ENCODE data around the gene EARS2.
"Not testable (repeated sequence)": the region's sequence is repeated elsewhere in the genome, so short reads cannot be mapped to it uniquely, and the experiment has no call there.

The EARS2 gene

DNA sequence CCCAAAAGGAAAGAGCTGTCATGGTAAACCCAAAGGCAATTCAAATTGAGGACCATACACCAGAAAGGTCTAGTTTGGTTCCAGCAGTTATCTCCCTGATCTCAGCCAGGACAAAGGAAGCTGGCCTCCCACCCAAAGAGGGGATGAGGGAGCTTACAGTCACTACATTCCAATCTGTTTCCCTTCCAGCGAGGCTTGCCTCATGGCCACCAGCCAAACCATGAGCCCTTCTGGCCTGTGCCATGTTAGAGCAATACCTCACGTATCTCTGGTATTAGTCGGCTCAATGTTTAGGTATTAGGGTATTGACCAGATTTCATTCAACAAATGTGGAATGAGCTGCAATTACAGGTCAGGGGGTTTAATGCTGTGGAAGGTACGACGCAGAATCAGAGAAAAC lies 30.6 kb upstream of the EARS2 start:
- DNase-seq = no peak
- Histone ChIP-seq H3K27ac (ENCODE audit: low read length) (no peak overlapping the region), H2AFZ (ENCODE audit: low read length) (no peak overlapping the region), H3K4me2 (ENCODE audit: low read depth, low read length) (no peak overlapping the region), H3K9me2 (replicated peaks; ENCODE audit: insufficient read depth, low read length) (no peaks in the 10 kb centered on the region), H3K9me3 (replicated peaks; ENCODE audit: insufficient read depth, low read length) (no peaks in the 10 kb centered on the region), H3K36me3 (replicated peaks; ENCODE audit: insufficient read depth, low read length) (peaks cover 28% of the 10 kb centered on the region), H3K9ac (ENCODE audit: low read length) (no peak overlapping the region), H3F3A (ENCODE audit: insufficient read depth, low read length) (no peaks in the 10 kb centered on the region), H3K4me1 (ENCODE audit: low read length) (no peaks in the 10 kb centered on the region), H3K27me3 (replicated peaks; ENCODE audit: insufficient read depth, low read length) (no peaks in the 10 kb centered on the region), H3K4me3 (ENCODE audit: low read length) (no peak overlapping the region), H4K20me1 (ENCODE audit: insufficient read depth, low read length) (peaks cover 16% of the 10 kb centered on the region; the same call in 1 of the 2 replicates), H3K79me2 (ENCODE audit: low read length) (peaks cover 66% of the 10 kb centered on the region)
- TF ChIP-seq EZH2phosphoT487 (IDR thresholded peaks at IDR 0.05; ENCODE audit: low read length) (no peak), EZH2 (optimal IDR thresholded peaks at IDR 0.05; ENCODE audit: low read depth, low read length) (no peak)
- TF ChIP-seq, protein P1, sequence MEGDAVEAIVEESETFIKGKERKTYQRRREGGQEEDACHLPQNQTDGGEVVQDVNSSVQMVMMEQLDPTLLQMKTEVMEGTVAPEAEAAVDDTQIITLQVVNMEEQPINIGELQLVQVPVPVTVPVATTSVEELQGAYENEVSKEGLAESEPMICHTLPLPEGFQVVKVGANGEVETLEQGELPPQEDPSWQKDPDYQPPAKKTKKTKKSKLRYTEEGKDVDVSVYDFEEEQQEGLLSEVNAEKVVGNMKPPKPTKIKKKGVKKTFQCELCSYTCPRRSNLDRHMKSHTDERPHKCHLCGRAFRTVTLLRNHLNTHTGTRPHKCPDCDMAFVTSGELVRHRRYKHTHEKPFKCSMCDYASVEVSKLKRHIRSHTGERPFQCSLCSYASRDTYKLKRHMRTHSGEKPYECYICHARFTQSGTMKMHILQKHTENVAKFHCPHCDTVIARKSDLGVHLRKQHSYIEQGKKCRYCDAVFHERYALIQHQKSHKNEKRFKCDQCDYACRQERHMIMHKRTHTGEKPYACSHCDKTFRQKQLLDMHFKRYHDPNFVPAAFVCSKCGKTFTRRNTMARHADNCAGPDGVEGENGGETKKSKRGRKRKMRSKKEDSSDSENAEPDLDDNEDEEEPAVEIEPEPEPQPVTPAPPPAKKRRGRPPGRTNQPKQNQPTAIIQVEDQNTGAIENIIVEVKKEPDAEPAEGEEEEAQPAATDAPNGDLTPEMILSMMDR (IDR thresholded peaks at IDR 0.05; ENCODE audit: low read length) = no peak

DNA sequence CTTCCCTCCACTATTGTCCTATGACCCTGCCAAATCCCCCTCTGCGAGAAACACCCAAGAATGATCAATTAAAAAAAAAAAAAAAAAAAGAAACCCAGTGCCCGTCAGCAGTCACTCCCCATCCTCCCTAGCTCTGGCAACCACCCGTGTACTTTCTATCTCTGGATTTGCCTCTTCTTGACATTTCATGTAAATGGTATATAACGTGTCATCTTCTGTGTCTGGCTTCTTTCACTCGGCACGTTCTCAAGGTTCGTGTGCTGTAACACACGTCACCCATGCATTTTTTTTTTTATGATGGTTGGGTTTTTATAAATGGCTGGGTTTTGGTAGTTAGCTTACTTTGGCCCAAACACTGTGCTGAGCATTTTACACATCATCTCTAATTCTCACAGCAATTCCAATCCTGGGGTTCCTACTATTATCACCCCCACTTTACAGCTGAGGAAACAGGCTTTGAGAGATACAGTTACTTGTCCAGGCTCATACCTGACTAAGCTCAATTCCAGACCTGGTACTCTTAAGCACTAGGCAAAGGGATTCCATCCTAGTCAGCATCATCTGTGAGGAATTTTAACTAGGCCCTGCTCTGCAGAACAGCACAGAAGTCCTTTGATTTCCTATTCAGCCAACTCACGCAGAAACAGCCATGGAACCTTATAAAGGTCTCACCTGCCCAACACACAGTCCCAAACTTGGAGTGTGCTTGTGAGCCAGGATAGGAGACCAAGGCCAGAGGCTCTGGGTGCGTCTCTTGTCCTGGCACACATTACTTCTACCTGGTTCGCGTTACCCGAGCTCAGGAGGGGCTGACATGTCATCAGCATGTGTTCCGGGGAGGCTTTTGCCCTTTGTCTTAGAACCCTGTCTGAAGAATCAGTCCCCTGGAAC lies 27.3 kb upstream of the EARS2 start:
- no peak for DNase-seq
- H3K36me3 ChIP-seq (replicated peaks; ENCODE audit: insufficient read depth, low read length) = peaks cover 22% of the 10 kb centered on the region
- H3K4me2 ChIP-seq (ENCODE audit: low read depth, low read length) = no peak overlapping the region
- H3K9me2 ChIP-seq (replicated peaks; ENCODE audit: insufficient read depth, low read length) = no peaks in the 10 kb centered on the region
- no peak overlapping the region for H3K27ac ChIP-seq (ENCODE audit: low read length)
- no peaks in the 10 kb centered on the region for H3K27me3 ChIP-seq (replicated peaks; ENCODE audit: insufficient read depth, low read length)
- 0 out of 2 replicates have a peak, but pooled peaks cover 8% of the 10 kb centered on the region for H4K20me1 ChIP-seq (ENCODE audit: insufficient read depth, low read length)
- H3K4me3 ChIP-seq (ENCODE audit: low read length) = no peak overlapping the region
- H3K9me3 ChIP-seq (replicated peaks; ENCODE audit: insufficient read depth, low read length) = no peaks in the 10 kb centered on the region
- H3K4me1 ChIP-seq (ENCODE audit: low read length) = no peaks in the 10 kb centered on the region
- no peak for TF ChIP-seq EZH2 (optimal IDR thresholded peaks at IDR 0.05; ENCODE audit: low read depth, low read length)
- TF ChIP-seq, protein P1 (IDR thresholded peaks at IDR 0.05; ENCODE audit: low read length) = no peak
- TF ChIP-seq EZH2phosphoT487 (IDR thresholded peaks at IDR 0.05; ENCODE audit: low read length) = no peak
- no peak overlapping the region for H2AFZ ChIP-seq (ENCODE audit: low read length)
- no peaks in the 10 kb centered on the region for H3F3A ChIP-seq (ENCODE audit: insufficient read depth, low read length)
- peaks cover 33% of the 10 kb centered on the region for H3K79me2 ChIP-seq (ENCODE audit: low read length)
- H3K9ac ChIP-seq (ENCODE audit: low read length) = no peak overlapping the region

GRCh38 chr16:23583271-23583670 lies 26.1 kb upstream of the EARS2 start:
- not testable (repeated sequence) for H3K9me2 ChIP-seq (replicated peaks; ENCODE audit: insufficient read depth, low read length); H3K9me3 ChIP-seq (replicated peaks; ENCODE audit: insufficient read depth, low read length); H3K4me3 ChIP-seq (ENCODE audit: low read length); H3F3A ChIP-seq (ENCODE audit: insufficient read depth, low read length); H2AFZ ChIP-seq (ENCODE audit: low read length); DNase-seq; H4K20me1 ChIP-seq (ENCODE audit: insufficient read depth, low read length); H3K27me3 ChIP-seq (replicated peaks; ENCODE audit: insufficient read depth, low read length); H3K4me2 ChIP-seq (ENCODE audit: low read depth, low read length); H3K4me1 ChIP-seq (ENCODE audit: low read length); H3K27ac ChIP-seq (ENCODE audit: low read length); H3K9ac ChIP-seq (ENCODE audit: low read length)
- Histone ChIP-seq H3K36me3 (replicated peaks; ENCODE audit: insufficient read depth, low read length) (peaks cover 22% of the 10 kb centered on the region), H3K79me2 (ENCODE audit: low read length) (peaks cover 22% of the 10 kb centered on the region)

- no peaks in the 10 kb centered on the region for H3K4me1 ChIP-seq (ENCODE audit: low read length)
- peaks cover 22% of the 10 kb centered on the region for H3K36me3 ChIP-seq (replicated peaks; ENCODE audit: insufficient read depth, low read length)
- H4K20me1 ChIP-seq (ENCODE audit: insufficient read depth, low read length) = no peaks in the 10 kb centered on the region
- no peaks in the 10 kb centered on the region for H3K27me3 ChIP-seq (replicated peaks; ENCODE audit: insufficient read depth, low read length)
- H3K9me2 ChIP-seq (replicated peaks; ENCODE audit: insufficient read depth, low read length) = no peaks in the 10 kb centered on the region
- H2AFZ ChIP-seq (ENCODE audit: low read length) = no peak overlapping the region
- H3K27ac ChIP-seq (ENCODE audit: low read length) = no peak overlapping the region; the same call in 1 of the 2 replicates
- no peak overlapping the region for H3K4me2 ChIP-seq (ENCODE audit: low read depth, low read length)
- H3K9me3 ChIP-seq (replicated peaks; ENCODE audit: insufficient read depth, low read length) = no peaks in the 10 kb centered on the region
- no peak overlapping the region for H3K4me3 ChIP-seq (ENCODE audit: low read length)
- no peak for DNase-seq
- no peak overlapping the region for H3K9ac ChIP-seq (ENCODE audit: low read length)
- TF ChIP-seq, protein P1 (IDR thresholded peaks at IDR 0.05; ENCODE audit: low read length) = no peak
- TF ChIP-seq EZH2 (optimal IDR thresholded peaks at IDR 0.05; ENCODE audit: low read depth, low read length) = no peak
- no peaks in the 10 kb centered on the region for H3F3A ChIP-seq (ENCODE audit: insufficient read depth, low read length)
- H3K79me2 ChIP-seq (ENCODE audit: low read length) = peaks cover 7% of the 10 kb centered on the region
Observed at GRCh38 chr16:23581764-23582163, 24.6 kb upstream of the EARS2 start.
